Measurements from ENCODE around the gene TTYH2. TPM values are rescaled to one million over a fixed set of nuclear protein-coding genes. Genes with fewer than 3 reads are reported as not detected.

Gene TTYH2
- polyA plus RNA-seq, 1 donor from 2014 or later = 2.5 TPM

DNA sequence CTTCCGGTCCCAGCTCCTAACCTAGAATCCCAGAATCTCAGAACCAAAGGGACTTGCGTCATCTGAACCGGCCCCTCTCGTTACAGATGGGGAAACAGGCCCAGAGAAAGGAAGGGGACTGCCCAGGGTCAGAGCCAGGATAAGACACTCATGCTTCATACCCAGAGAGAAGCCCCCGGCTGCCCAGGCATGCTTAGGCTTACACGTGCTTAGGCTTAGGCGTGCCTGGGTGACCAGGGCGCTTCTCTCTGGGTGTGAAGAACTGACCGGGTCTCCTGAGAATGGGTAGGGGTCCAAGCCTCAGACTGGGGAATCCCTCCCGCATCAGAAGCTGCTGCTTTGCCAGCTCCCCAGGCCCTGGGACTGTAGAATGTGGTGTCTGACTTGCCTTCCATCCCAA lies 30.8 kb downstream of the TTYH2 start:
- no peak for TF ChIP-seq SMC3 (conservative IDR thresholded peaks at IDR 0.05; ENCODE audit: poor library complexity)
- no peaks in the 10 kb centered on the region for H3K79me2 ChIP-seq (replicated peaks; ENCODE audit: insufficient read depth, low read length)
- no peaks in the 10 kb centered on the region for H3K9me3 ChIP-seq (ENCODE audit: low read length)
- peaks cover 20% of the 10 kb centered on the region for H3K27me3 ChIP-seq (ENCODE audit: insufficient read depth, low read depth, low read length)
- no peak overlapping the region for H3K27ac ChIP-seq (ENCODE audit: low read length)
- H3K4me2 ChIP-seq (ENCODE audit: low read length) = no peak overlapping the region
- H4K20me1 ChIP-seq (ENCODE audit: insufficient read depth) = no peaks in the 10 kb centered on the region
- H3K9me2 ChIP-seq (ENCODE audit: insufficient read depth, low read length) = no peaks in the 10 kb centered on the region
- H3K9ac ChIP-seq (ENCODE audit: low read length) = no peak overlapping the region
- no peaks in the 10 kb centered on the region for H3K36me3 ChIP-seq (ENCODE audit: insufficient read depth, low read length)
- H2AFZ ChIP-seq (ENCODE audit: low read depth, low read length) = no peak overlapping the region
- H3K4me3 ChIP-seq (ENCODE audit: low read length) = no peak overlapping the region
- no peaks in the 10 kb centered on the region for H3F3A ChIP-seq (ENCODE audit: insufficient read depth, low read length, poor library complexity, severe bottlenecking)

DNA sequence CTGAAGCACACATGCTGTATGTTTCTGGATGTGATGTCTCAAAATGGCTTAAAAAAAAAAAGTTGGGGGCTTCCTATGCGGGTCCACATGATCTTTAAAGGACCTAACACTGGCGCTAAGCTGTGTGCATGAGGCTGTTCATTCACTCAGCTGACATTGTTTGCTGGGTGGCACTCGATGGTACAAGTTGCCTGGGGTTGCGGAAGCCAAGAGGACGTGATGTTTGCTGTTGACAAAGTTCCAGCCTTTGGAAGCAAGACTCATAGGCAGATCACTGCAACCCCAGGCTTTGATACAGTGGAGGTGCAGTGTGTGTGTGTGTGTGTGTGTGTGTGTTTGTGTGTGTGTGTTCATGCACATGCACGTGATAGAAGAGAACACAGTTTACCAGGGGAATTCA lies 31.2 kb downstream of the TTYH2 start:
- peaks cover 22% of the 10 kb centered on the region for H3K27me3 ChIP-seq (ENCODE audit: insufficient read depth, low read depth, low read length)
- no peak overlapping the region for H3K27ac ChIP-seq (ENCODE audit: low read length)
- no peaks in the 10 kb centered on the region for H3K79me2 ChIP-seq (replicated peaks; ENCODE audit: insufficient read depth, low read length)
- no peak overlapping the region for H2AFZ ChIP-seq (ENCODE audit: low read depth, low read length)
- TF ChIP-seq RAD21 (conservative IDR thresholded peaks at IDR 0.05) (no peak), CTCF (IDR thresholded peaks at IDR 0.05; ENCODE audit: poor library complexity, severe bottlenecking) (no peak), SMC3 (conservative IDR thresholded peaks at IDR 0.05; ENCODE audit: poor library complexity) (no peak), TAF1 (IDR thresholded peaks at IDR 0.05; ENCODE audit: low read depth) (no peak), MXI1 (conservative IDR thresholded peaks at IDR 0.05; ENCODE audit: poor library complexity, severe bottlenecking) (no peak), EZH2 (IDR thresholded peaks at IDR 0.05; ENCODE audit: borderline replicate concordance, insufficient read depth, low read length, poor library complexity, severe bottlenecking) (no peak), POLR2AphosphoS5 (IDR thresholded peaks at IDR 0.05) (no peak), EP300 (conservative IDR thresholded peaks at IDR 0.05; ENCODE audit: poor library complexity, severe bottlenecking) (no peak)
- TF ChIP-seq, protein P1, sequence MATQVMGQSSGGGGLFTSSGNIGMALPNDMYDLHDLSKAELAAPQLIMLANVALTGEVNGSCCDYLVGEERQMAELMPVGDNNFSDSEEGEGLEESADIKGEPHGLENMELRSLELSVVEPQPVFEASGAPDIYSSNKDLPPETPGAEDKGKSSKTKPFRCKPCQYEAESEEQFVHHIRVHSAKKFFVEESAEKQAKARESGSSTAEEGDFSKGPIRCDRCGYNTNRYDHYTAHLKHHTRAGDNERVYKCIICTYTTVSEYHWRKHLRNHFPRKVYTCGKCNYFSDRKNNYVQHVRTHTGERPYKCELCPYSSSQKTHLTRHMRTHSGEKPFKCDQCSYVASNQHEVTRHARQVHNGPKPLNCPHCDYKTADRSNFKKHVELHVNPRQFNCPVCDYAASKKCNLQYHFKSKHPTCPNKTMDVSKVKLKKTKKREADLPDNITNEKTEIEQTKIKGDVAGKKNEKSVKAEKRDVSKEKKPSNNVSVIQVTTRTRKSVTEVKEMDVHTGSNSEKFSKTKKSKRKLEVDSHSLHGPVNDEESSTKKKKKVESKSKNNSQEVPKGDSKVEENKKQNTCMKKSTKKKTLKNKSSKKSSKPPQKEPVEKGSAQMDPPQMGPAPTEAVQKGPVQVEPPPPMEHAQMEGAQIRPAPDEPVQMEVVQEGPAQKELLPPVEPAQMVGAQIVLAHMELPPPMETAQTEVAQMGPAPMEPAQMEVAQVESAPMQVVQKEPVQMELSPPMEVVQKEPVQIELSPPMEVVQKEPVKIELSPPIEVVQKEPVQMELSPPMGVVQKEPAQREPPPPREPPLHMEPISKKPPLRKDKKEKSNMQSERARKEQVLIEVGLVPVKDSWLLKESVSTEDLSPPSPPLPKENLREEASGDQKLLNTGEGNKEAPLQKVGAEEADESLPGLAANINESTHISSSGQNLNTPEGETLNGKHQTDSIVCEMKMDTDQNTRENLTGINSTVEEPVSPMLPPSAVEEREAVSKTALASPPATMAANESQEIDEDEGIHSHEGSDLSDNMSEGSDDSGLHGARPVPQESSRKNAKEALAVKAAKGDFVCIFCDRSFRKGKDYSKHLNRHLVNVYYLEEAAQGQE (IDR thresholded peaks at IDR 0.05; ENCODE audit: borderline replicate concordance) = no peak
- H3K36me3 ChIP-seq (ENCODE audit: insufficient read depth, low read length) = no peaks in the 10 kb centered on the region
- no peaks in the 10 kb centered on the region for H3K9me3 ChIP-seq (ENCODE audit: low read length)
- H3K4me3 ChIP-seq (ENCODE audit: low read length) = no peak overlapping the region
- no peaks in the 10 kb centered on the region for H3F3A ChIP-seq (ENCODE audit: insufficient read depth, low read length, poor library complexity, severe bottlenecking)
- H3K9ac ChIP-seq (ENCODE audit: low read length) = no peak overlapping the region
- H3K4me2 ChIP-seq (ENCODE audit: low read length) = no peak overlapping the region
- no peaks in the 10 kb centered on the region for H4K20me1 ChIP-seq (ENCODE audit: insufficient read depth)
- H3K9me2 ChIP-seq (ENCODE audit: insufficient read depth, low read length) = no peaks in the 10 kb centered on the region
